HG03280 (cell line): ENCODE data around the gene HBS1L.
"Not testable (repeated sequence)": the region's sequence is repeated elsewhere in the genome, so short reads cannot be mapped to it uniquely, and the experiment has no call there.

Source experiments
- ATAC-seq: cut with Tn5 transposase; IDR thresholded peaks from one replicate; pipeline ENCODE4 v1.9.1; 2021; ENCODE audit warnings: mild to moderate bottlenecking, moderate library complexity; ENCODE audit not compliant: unreplicated experiment

The HBS1L gene

GRCh38 chr6:135081966-135082365 is 27.3 kb upstream of the HBS1L start:
- ATAC-seq, result no peak

DNA sequence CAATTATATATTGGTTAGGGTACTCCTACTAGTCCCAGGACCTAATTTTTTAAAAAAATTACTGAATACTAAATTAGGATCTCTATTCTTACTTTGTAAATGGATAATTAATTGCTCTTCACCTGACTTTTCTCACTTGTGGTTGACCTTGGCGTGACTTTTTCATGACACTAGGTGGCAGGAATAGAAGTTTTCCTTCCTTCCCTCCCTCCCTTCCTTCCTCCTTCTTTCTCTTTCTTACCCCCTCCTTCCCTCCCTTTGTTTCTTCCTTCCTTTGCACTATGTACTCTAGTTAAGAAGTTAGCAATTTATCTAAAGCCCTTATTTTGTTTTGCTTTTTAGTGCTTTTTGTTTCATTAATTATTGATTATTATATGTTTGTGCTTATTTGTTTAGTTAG is 20.4 kb upstream of the HBS1L start:
- ATAC-seq, result no peak

DNA sequence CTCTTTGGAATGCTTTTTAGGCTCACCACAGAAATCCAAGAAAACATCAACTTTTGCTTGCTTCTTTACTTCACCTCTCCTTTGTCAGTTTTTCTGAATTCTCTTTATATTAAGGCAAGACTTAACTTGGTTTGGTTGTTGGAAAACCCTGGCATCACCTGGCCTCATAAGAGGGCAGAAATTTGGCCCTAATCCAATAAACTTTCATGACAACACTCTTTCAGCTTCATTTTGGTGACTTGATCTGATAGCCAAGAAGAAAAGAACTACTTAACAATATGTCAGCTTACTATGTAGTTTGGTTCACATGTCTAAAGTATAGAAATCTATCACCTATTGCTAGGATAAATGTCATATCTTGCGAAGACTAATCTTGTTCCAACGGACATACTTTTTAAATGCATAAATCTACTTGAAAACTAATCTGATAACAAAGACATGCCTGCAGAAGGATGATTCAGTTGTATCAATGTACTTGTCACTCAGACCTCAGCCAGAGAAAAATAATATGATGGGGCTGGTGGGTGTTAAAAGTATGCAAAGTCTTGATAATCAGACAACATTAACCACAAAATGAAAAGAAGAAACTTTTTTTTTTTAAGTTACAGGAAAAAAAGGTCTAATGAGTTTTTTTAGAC is 19.3 kb upstream of the HBS1L start:
- ATAC-seq, result no peak

GRCh38 chr6:135073217-135073616 is 18.6 kb upstream of the HBS1L start:
- no peak for ATAC-seq

- no peak for ATAC-seq
Observed at GRCh38 chr6:135072753-135073152, 18.1 kb upstream of the HBS1L start.

DNA sequence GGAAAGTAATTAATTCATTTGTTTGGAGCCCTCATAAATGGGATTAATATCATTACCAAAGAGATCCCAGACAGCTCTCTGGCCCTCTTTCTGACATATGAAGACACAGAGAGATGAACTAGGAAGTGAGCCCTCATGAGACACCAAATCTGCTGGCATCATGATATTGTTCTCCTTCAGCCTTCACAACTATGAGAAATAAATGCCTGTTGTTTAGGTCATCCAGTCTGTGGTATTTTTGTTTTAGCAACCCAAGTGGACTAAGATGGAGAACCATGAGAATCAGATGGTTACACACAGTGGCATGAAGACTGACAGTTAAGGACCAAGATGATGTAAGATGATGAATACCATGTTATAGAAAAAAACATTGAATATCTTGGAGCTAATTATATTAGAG is 16.9 kb upstream of the HBS1L start:
- no peak for ATAC-seq

GRCh38 chr6:135067911-135068310 is 13.3 kb upstream of the HBS1L start:
- no peak for ATAC-seq

GRCh38 chr6:135066806-135067205 is 12.2 kb upstream of the HBS1L start:
- ATAC-seq, result no peak

DNA sequence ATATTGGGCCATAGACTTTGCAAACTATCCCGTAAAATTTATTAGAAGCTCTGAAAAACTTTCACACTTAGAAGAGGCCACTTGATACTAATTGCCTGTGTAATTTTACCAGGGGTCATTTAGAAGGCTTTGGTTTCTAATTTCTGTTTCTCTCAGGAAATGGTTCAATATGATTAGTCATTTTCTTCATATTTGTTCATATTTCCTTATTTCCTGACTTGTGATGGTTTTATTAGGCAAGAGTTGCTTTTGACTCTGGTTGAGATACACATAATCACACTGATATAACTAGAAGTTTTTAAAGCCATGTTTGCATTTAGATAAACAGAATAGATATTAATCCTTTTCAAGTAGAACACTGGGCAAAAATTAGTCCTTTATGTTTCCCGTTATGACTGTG is 11.8 kb upstream of the HBS1L start:
- ATAC-seq, result no peak

- ATAC-seq, result no peak
Observed at GRCh38 chr6:135064586-135064985, 10.0 kb upstream of the HBS1L start.

DNA sequence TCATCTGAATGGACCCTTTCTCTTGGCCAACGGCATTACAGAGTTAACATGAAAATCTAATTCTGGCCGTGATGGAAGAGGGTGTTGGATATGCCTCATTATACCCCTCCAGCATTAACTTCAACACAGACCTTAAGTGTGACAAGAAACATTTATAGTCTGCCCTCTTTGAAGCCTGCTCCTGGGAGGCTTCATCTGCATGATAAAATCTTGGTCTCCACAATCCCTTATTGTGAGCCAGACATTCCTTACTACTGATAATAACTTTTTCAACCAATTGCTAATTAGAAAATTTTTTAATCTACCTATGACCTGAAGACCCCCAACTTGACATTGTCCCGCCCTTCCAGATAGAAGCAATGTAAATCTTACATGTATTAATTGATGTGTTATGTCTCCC is 9.3 kb upstream of the HBS1L start:
- no peak for ATAC-seq

GRCh38 chr6:135062735-135063134 is 8.1 kb upstream of the HBS1L start:
- ATAC-seq, result no peak

GRCh38 chr6:135060076-135060475 is 5.5 kb upstream of the HBS1L start:
- ATAC-seq, result no peak

GRCh38 chr6:135058299-135058698 is 3.7 kb upstream of the HBS1L start:
- ATAC-seq, result not testable (repeated sequence)

- ATAC-seq, result no peak
Observed at GRCh38 chr6:135056632-135057031, 2.0 kb upstream of the HBS1L start.

DNA sequence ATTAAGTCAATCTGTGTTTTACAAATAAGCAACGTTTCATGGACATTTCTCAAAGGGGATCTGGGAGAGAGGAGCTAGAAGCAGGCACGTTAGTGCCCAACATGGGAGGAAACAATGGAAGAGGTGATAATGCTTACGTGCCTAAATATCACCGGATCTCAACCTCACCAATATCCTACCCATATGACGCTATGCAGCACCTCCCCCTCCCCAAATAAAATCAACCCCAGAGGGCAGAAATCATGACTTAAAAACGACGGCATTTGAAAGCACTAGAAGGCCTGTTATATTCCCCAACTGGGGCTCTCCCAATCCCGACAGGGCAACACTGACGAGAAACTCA is 425 bp downstream of the HBS1L start:
- ATAC-seq, result peak; percentile 1

DNA sequence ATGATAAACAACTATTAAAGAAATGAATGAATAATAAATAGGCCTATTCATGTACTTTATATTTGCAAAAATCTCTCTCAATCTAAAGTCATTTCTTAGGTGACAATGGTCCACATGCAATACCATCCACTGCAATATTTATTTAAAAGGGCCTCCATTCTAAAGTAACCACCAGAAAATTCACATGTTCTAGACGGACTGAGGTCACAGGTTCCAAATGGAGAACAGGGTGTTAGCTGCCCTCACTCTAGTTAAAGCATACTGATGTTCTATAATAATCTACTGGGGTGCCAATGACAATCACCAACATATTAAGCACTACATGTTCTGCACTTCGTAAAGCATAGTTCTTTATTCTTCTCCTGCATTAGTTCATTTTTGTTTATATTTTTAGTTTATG is 1.2 kb downstream of the HBS1L start:
- ATAC-seq, result no peak

DNA sequence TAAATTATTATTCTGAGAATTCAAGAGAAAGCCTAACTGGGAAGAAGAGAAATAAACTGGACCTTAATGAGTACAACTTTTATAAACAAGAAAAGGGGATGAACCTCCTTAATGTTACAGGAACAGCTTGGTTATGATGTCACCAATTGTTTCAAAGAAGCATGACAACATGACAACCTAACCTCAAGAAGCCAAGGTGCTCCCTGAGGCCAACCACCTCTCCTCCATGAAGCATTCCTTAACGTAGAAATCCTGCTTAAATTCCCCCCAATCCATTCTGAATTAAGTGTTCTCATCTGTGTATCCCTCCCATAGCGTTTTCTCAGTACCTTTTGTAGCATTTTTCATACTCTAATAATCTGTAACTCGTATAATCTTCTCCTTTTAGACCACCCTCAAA is 1.7 kb downstream of the HBS1L start:
- no peak for ATAC-seq

DNA sequence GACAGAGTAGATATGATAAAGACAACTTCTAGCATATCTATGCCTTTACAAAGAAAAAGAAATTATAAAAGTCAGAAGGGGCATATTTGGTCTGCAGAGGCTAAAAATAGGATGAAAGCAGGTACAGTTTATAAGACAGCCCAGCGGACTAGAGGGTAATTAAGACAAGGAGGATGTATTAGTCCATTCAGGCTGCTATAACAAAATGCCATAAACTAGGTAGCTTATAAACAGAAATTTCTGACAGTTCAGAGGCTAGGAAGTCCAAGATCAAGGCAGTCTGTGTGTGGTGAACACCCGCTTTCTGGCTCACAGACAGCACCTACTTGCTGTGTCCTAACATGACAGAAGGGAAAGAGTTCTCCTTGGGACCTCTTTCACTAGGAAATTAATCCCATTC is 5.7 kb downstream of the HBS1L start:
- no peak for ATAC-seq

DNA sequence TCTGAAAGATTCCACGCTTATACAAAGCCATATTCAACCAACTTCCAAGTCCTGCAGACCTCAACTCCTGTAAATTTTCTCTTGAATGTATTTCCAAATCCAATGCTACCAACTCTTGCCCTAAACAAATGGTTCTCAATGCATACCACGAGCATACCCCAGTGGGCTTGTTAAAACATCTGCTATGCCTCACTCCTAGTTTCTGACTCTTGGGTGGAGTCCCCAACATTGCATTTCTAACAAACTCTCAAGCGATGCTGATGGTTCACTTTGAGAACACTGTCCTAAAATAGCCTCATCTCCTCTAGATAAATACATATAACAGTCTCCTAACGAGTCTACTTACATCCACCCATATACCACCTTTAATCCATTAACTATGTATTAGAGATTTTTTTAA is 7.3 kb downstream of the HBS1L start:
- no peak for ATAC-seq

DNA sequence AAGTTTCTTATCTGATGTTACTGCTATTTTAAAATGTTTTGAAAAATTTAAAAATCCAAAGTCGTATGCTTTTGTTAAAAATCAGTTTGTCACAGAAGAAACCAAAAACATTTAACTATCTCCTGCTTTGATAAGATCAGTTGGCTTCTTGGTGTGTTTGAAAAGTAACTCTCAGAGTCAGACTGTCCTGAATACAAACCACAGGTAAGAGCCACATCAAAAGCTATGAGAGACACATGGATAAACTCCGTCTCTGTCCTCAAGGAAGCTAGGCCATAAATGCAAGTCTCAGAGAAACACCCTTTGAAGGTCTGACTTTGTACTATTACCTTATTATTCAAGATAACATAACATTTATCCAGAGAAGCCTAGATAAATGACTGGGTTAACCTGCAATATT is 7.7 kb downstream of the HBS1L start:
- no peak for ATAC-seq

DNA sequence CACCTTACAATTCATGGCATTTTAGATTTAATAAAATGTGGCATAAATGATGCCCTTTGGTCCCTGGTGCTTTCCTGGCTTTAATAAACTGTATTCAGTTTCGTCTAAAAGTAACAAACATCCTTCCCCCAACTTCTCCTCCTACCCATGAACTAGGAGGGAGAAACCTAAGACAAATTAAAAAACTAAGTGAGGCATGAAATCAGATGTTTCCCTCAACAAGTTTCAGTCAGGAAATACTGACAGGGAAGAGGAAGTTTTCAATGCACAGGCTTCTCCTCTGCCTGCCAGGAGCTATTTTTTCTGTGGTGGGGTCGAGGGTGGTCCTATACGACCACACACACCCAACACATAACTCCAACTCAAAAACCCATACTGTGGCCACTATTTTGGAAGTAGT is 10.0 kb downstream of the HBS1L start:
- no peak for ATAC-seq

DNA sequence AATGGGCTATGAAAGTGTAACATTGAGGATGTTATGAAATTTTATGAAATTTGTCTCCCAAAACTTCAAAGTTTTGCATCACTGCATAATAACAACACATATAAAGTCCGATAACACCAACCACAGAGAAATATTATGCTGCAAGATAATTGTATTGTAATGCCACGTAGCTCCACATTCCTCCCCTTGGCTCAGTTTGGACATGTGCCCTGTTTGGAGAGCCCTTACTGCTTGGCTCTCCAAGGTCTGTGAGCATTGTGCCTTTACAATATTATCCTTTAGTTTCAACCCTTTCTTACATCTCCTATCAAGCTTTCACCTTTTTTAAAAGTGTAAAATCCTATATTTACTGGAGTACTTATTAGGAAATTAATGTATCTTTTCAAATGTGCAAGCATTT is 10.8 kb downstream of the HBS1L start:
- ATAC-seq, result no peak

GRCh38 chr6:135043364-135043763 is 11.3 kb downstream of the HBS1L start:
- ATAC-seq, result no peak
